Activated CD8-positive, alpha-beta memory T cell treated with anti-CD3 and anti-CD28 coated beads for 36 hours (primary cell): ENCODE measurements around the gene LGR5. TPM values are rescaled to one million over a fixed set of nuclear protein-coding genes. Genes with fewer than 3 reads are reported as not detected.

Experiments used
- CTCF ChIA-PET: fragments of 350-600 bp; sonication (Branson Sonifier 250); formaldehyde crosslinking; loops from one replicate; lab custom pipeline; 2021; ENCODE audit warnings: antibody characterized with exemption; lab: Charles Lee
- POLR2A ChIA-PET: fragments of 350-600 bp; sonication (Branson Sonifier 250); formaldehyde crosslinking; loops from one replicate; lab custom pipeline; 2021; ENCODE audit warnings: antibody characterized with exemption; lab: Charles Lee
- total RNA-seq, 2 experiments: library from RNA; stranded (reverse); gene quantifications; one replicate each; pipeline ENCODE4 v1.2.3, GENCODE V29; 2021

LGR5 gene
- total RNA-seq, 2 experiments from 2014 or later, result not detected

DNA sequence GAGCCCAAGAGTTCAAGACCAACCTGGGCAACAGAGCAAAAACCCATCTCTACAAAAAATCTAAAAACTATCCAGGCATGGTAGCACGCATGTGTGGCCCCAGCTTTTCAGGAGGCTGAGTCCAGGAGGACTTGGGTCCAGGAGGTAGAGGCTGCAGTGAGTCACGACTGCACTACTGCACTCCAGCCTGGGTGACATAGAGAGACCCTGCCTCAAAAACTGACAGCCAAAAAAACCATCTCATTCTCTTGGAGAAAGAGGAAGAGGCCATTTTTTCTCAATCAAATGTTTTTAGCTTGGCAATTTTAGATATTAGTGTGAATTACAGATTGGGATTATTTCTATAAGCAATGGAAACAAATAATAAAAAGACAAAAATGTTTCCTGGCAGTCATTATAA, 185.9 kb downstream of the LGR5 start:
- POLR2A ChIA-PET, result no interaction called here
- CTCF ChIA-PET, result no interaction called here

DNA sequence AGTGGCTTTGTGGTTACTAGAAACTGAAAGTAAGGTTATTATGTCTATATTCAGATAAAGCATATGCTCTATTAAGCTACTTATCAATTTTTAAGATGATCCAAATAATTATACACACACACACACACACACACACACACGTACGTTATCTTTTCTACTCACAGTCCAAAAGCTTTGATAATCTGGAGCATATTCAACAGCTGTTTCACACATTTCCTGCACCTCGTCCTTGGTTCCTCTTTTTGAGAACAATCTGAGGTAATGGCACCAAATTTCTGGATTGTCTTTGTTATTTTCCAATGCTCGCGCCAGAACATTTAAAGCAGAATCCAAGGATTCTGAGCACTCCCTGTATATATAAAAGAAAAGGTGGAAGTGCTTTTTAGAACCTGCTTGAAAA, 186.5 kb downstream of the LGR5 start:
- POLR2A ChIA-PET, result no interaction called here
- CTCF ChIA-PET, result no interaction called here

DNA sequence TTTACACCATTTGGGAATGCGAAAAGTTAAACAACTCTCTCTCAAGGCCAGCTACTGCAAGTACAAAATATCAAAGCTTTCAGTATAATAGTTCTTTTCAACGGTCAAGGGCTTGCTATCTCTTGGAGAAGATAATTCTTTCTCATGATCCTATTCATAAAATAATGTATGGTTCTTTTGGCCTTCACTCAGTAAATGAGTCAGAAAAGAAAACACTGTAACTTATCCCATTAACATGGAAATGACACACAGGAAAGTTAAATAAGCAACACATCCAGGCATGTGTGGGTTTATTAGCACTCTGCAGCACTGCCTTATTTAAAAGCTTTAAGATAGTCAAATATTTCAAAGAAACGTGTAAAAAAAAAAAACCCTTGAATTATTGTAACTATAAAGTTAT, 187.2 kb downstream of the LGR5 start:
- ChIA-PET POLR2A (interaction anchor here (0.5 kb wide), 1 partner anchor 35 kb away, joined by 3 read pairs; no protein-coding TSS in a partner anchor), CTCF (interaction anchor here (1.4 kb wide), 1 partner anchor 10 kb away, joined by 5 read pairs; no protein-coding TSS in a partner anchor)

DNA sequence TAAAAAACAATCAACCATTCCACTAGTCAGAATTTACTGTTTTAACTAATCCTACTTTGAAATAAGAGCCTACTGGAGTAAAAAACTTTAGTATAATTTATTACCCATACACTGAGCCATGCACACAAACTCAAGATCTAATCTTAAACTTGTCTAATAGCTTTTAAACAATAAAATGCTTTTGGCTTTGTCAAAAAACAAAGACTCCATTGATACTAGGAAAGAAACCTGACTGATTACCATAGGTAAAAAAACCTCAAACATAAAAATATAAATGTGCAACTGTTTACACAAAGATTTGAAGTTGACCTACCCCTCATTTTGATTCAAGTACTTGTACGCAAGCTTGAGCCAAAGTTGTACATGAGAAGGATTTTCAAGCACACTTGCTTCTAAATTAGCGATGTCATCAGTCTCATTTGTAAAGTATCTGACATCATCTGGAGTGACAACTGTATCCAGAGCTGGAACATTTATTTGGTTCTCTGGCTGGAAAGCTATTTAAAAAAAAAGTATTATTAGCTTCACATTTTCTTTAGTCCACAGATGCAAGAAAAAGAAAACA, 187.9 kb downstream of the LGR5 start:
- ChIA-PET CTCF (interaction anchor here (1.4 kb wide), 1 partner anchor 9 kb away, joined by 5 read pairs; no protein-coding TSS in a partner anchor), POLR2A (interaction anchor here (0.5 kb wide), 1 partner anchor 34 kb away, joined by 3 read pairs; no protein-coding TSS in a partner anchor)

Other genes starting within 250 kb of the LGR5 start
- gene ZFC3H1, start 224.1 kb downstream of the LGR5 start, total RNA-seq, result 10 to 100 TPM; 37.0 to 42.1 TPM
- gene THAP2, start 224.5 kb downstream of the LGR5 start, total RNA-seq, result 1 to 10 TPM; 7.1 to 8.7 TPM
- gene TMEM19, start 246.3 kb downstream of the LGR5 start, total RNA-seq, result 10 to 100 TPM; 15.3 to 17.4 TPM